Epithelial cell of esophagus (primary cell): ENCODE results near the gene TNNI2.
A peak's percentile ranks its signal among the peaks of the same experiment; 100 is the strongest.
"Not testable (repeated sequence)": the region's sequence is repeated elsewhere in the genome, so short reads cannot be mapped to it uniquely, and the experiment has no call there.

Source experiments
- DNase-seq: peaks from one replicate; pipeline ENCODE4 v3.0.0; 2010; ENCODE audit warnings: low read depth
- H3K4me3 ChIP-seq: 2 replicates; pipeline ENCODE4 v1.5.1; 2011; ENCODE audit warnings: mild to moderate bottlenecking, low read length, control low read depth
- TF ChIP-seq, protein P1 (sequence below): IDR thresholded peaks from 2 replicates; pipeline ENCODE4 v1.5.1; 2011; ENCODE audit warnings: low read depth, mild to moderate bottlenecking, low read length, control low read depth, inconsistent platforms; ENCODE audit not compliant: insufficient read depth; ENCODE audit errors: missing control alignments

TNNI2 gene

GRCh38 chr11:1870326-1870696 lies 31.5 kb downstream of the TNNI2 start:
- no peak for DNase-seq
- TF ChIP-seq, protein P1, sequence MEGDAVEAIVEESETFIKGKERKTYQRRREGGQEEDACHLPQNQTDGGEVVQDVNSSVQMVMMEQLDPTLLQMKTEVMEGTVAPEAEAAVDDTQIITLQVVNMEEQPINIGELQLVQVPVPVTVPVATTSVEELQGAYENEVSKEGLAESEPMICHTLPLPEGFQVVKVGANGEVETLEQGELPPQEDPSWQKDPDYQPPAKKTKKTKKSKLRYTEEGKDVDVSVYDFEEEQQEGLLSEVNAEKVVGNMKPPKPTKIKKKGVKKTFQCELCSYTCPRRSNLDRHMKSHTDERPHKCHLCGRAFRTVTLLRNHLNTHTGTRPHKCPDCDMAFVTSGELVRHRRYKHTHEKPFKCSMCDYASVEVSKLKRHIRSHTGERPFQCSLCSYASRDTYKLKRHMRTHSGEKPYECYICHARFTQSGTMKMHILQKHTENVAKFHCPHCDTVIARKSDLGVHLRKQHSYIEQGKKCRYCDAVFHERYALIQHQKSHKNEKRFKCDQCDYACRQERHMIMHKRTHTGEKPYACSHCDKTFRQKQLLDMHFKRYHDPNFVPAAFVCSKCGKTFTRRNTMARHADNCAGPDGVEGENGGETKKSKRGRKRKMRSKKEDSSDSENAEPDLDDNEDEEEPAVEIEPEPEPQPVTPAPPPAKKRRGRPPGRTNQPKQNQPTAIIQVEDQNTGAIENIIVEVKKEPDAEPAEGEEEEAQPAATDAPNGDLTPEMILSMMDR = no peak
- H3K4me3 ChIP-seq = no peak overlapping the region

DNA sequence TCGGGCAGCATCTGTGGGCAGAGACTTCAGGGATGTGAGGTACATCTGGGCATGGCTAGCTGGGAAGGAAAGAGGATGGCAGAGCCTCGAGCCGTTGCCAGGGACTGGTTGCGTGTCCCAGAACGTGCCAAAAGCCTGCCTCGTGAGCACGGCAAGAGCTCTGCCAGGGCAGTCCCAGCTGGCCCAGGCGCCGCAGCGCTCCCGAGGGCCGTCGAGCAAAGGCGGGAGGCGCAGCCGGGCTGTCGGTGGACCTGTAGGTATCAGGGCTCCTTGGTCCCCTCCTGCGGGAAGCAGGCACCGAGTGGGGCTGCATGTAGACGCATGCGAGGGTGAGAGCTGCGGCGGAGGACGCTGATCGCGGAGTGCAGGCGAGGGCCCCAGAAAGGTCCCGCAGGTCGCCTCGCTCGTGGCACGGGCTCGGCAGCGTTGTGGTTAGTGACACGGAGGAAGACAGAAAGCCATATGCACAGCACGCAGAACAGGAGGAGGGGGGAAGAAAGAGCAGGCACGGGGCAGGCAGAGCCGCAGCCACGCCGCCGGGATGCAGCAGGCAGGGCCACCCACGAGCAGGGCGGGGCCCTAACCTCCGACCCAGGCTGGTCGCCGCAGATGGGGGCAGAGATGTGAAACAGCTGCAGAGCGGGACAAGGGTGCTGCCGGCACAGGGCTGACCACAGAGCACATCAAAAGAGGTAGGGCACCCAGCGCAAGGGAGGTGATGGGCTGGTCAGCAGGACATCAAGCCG lies 32.1 kb downstream of the TNNI2 start:
- H3K4me3 ChIP-seq = no peak overlapping the region
- TF ChIP-seq, protein P1 = no peak
- DNase-seq = no peak

GRCh38 chr11:1871531-1871930 lies 32.8 kb downstream of the TNNI2 start:
- DNase-seq = no peak
- TF ChIP-seq, protein P1 = no peak
- H3K4me3 ChIP-seq = no peak overlapping the region

DNA sequence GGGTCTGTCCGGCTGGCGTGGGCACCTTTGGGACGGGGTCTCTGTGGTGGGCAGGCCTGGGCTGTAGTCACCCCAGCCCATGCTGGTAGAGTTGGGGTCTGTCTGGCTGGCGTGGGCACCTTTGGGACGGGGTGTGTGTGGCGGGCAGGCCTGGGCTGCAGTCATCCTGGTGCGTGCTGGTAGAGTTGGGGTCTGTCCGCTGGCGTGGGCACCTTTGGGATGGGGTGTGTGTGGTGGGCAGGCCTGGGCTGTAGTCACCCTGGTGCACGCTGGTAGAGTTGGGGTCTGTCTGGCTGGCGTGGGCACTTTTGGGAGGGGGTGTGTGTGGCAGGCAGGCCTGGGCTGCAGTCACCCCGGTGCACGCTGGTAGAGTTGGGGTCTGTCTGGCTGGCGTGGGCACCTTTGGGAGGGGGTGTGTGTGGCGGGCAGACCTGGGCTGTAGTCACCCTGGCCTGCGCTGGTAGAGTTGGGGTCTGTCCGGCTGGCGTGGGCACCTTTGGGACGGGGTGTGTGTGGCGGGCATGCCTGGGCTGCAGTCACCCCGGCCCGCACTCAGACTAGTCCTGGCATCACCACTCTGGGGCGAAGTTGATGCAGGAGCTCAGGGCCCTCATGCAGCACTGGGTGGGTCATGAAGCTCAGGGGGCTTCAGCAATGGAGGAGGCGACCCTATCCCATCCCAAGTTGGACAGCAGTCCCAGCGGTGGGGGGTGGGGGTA lies 33.6 kb downstream of the TNNI2 start:
- H3K4me3 ChIP-seq = no peak overlapping the region
- TF ChIP-seq, protein P1 = no peak
- DNase-seq = no peak

DNA sequence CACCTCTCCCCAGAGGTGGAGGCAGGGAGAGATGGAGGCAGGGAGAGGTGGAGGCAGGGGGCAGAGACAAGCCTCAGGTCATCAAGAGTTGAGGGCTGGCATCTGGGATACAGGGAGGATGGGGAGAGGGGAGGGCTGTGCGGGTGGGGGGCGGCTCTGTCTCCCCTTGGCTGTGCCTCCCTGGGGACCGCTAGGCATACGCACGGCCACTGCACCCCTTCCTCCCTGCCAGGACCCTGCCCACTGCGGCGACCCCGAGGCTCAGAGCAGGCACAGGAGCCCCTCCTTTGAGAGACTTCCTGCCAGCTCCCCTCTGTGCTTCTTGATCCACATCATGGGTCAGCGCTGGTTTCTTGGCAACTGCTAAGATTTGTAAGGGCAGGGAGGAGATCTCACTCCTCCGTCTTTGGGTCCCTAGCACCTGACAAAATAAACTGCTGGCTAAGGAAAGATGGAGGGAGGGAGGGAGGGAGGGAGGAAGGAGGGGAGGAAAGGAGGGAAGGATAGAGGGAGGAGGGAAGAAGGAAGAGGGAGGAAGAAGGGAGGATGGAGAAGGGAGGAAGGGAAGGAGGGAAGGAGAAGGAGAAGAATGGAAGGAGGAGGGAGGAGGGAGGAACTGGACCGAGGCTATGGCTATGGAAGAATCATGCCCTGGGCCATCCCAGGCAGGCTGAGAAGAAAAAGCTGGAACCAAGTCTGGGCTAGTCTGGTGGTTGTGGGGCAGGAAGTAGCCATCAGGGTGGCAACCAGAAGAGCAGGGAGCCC lies 34.4 kb downstream of the TNNI2 start:
- TF ChIP-seq, protein P1 = no peak
- no peak overlapping the region for H3K4me3 ChIP-seq
- peak; percentile 79 for DNase-seq

DNA sequence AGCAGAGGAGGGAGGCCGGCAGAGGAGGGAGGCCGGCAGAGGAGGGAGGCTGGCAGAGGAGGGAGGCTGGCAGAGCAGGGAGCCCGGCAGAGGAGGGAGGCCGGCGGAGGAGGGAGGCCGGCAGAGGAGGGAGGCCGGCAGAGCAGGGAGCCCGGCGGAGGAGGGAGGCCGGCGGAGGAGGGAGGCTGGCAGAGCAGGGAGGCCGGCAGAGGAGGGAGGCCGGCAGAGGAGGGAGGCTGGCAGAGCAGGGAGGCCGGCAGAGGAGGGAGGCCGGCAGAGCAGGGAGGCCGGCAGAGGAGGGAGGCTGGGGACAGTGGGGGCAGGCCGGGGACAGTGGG lies 35.0 kb downstream of the TNNI2 start:
- not testable (repeated sequence) for DNase-seq, H3K4me3 ChIP-seq

GRCh38 chr11:1874441-1875092 lies 35.8 kb downstream of the TNNI2 start:
- not testable (repeated sequence) for DNase-seq, H3K4me3 ChIP-seq
